22Rv1 (cell line): Measurements from ENCODE around the gene SMC4.
A peak's percentile ranks its signal among the peaks of the same experiment; 100 is the strongest.
"Not testable (repeated sequence)": the region's sequence is repeated elsewhere in the genome, so short reads cannot be mapped to it uniquely, and the experiment has no call there.

Source experiments
- H3K27ac ChIP-seq: fragments of 450-650 bp; 2 replicates; pipeline ENCODE4 v1.5.1; 2017
- ZFX ChIP-seq: fragments of 450-650 bp; IDR thresholded peaks from 2 replicates; pipeline ENCODE4 v1.6.1; 2017; ENCODE audit warnings: antibody characterized with exemption, borderline replicate concordance
- TF ChIP-seq, protein P1 (sequence below): fragments of 450-650 bp; IDR thresholded peaks from 2 replicates; pipeline ENCODE4 v1.5.1; 2017; ENCODE audit warnings: mild to moderate bottlenecking

The SMC4 gene

DNA sequence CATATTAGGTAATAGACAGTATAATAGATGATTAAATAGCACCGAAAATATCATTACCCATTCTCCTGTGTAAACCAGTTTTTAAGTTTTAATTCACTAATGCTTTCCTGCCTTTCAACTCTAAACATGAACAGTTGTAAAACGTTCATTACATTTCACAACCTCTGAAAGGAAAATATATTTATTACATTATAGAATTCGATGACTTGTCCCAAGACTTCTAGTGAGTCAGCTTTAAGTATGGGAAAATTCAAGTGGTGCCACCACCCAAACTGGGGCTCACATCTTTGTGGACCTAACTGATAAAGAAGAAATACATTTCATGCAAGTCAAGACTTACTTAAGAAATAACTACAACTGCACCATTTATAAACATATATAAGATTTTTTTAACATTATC lies 48.1 kb downstream of the SMC4 start:
- H3K27ac ChIP-seq: peak overlapping the region; percentile 99; the same call in 1 of the 2 replicates
- TF ChIP-seq, protein P1, sequence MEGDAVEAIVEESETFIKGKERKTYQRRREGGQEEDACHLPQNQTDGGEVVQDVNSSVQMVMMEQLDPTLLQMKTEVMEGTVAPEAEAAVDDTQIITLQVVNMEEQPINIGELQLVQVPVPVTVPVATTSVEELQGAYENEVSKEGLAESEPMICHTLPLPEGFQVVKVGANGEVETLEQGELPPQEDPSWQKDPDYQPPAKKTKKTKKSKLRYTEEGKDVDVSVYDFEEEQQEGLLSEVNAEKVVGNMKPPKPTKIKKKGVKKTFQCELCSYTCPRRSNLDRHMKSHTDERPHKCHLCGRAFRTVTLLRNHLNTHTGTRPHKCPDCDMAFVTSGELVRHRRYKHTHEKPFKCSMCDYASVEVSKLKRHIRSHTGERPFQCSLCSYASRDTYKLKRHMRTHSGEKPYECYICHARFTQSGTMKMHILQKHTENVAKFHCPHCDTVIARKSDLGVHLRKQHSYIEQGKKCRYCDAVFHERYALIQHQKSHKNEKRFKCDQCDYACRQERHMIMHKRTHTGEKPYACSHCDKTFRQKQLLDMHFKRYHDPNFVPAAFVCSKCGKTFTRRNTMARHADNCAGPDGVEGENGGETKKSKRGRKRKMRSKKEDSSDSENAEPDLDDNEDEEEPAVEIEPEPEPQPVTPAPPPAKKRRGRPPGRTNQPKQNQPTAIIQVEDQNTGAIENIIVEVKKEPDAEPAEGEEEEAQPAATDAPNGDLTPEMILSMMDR: no peak
- no peak for TF ChIP-seq ZFX

DNA sequence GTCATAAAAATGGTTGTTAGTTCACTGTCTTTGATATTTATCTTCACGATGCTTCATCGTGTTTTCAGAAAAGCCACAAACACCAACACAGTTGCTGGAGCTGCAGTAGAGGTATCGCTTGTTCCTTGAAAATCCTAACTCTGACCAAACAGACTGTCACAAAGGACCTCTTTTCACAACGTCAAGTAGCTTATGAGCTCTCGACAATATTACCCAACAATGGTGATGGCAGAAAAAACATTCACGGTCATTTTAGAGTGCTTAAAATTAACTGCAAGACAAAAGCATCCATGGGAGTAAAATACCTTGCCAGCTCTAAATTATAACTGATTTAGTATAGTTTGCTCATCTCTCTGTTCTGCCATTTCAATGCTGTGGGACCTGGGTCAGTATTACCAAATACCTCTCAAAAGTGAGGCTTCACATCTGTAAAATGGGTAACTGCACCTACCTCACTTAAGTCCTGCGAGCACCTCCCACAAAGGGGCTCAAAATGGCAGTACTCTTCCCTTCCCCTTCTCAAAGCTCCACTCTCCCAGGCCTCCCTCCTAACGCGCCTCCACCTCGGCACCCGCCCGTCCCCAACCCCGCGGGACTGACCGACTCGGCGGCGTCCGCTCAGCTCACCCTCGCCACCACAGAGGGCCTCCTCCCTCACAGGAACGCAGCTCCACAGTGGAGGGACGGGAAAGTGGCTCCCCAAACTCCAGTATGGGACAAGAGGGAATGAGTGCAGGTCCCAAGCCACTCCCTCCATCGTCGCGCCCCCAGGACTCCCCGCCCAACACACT lies 49.6 kb downstream of the SMC4 start:
- H3K27ac ChIP-seq: peak overlapping the region; percentile 99

DNA sequence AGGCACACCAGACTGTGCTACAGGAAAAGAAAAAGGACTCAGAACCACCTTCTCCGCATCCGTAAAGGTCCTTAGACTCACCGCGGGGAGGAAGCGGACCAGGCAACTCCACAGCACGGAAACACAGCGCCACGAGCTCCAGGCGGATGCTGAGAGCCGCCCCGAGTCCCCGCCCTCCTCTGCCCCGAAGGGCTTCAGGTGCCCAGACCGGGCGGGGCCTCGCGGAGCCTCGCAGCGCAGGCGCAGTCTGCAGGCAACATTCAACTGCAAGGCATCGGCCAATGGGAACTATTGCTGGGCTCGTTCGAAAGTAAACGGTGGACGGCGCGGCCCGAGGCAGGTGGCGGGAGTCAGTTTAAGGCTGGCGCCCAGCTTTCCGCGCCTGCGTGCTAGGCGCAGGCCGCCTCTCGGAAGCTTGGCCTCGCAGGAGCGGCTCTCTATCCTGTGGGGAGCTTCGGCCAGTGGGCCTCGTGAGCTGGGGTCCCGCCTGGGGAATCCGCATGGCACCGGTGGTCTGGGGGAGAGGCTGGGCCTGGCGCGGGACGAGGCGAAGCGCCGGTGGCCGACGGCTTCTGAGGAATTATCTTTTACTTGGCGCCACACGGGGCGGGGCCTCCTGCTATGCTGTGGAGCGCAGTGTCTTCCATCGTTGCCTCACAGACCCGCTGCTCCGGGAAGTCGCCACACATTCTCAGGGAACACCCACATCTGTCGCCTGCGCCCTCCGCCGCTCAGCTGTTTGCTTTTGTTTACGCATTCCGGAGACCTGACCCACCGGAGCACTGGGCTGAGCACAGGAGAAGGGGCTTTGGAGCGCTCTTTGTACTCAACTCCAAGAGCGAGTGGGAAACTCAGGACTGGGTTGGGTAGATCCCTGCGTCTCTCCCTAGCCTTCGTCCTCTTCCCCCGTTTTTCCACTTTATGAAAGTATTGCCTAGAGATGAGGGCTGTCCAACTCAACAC lies 50.5 kb downstream of the SMC4 start, which contains the start of gene TRIM59:
TSS of gene TRIM59 (minus strand) at position 151 of the 963 bp plus-strand sequence. CDS start 10,603 bp downstream, outside the sequence.
- peak within 1 kb of the TSS; percentile 99 for H3K27ac ChIP-seq

More for the DNA sequence above, 49.6 kb downstream of the SMC4 start:
- TF ChIP-seq, protein P1: no peak
- no peak for TF ChIP-seq ZFX

DNA sequence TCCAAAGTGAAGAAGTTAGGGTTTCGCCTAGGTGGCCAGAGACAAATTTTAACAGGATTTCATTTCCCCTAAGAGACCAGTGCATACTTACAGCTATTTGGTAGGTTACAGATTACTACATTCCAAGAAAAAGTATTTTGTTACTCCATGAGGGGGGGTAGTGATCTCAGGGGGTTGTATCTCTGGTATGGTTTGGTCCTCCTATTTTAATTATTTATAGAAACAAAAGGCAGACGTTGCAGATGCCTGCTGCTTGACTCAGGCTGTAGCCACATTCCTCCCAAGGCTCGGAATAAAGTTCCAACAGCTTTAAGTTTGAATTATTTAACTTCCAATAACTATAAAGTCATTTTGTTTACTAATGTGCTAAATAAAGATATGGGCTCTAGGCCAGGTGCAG lies 51.4 kb downstream of the SMC4 start:
- no peak for TF ChIP-seq ZFX
- TF ChIP-seq, protein P1: no peak
- peak overlapping the region; percentile 99 for H3K27ac ChIP-seq

More for the DNA sequence above, 50.5 kb downstream of the SMC4 start, which contains the start of gene TRIM59:
- TF ChIP-seq ZFX: no peak
- TF ChIP-seq, protein P1: peak; percentile 19; the same call in 1 of the 2 replicates

DNA sequence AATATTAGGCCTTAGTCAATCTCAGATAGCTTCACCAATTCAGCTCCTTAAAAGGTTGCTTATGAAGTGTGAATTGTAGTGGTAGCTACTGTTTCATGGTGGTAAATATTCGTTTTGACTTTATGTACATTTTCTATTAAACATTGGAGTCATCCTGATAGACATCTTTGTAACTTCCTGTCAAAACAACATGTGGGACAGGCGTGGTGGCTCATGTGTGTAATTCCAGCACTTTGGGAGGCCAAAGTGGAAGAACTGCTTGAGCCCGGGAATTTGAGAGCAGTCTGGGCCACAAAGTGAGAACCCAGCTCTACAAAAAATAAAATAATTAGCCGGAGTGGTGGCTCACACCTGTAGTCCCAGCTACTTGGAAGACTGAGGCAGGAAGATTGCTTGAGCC lies 52.2 kb downstream of the SMC4 start:
- TF ChIP-seq ZFX: no peak
- TF ChIP-seq, protein P1: no peak
- H3K27ac ChIP-seq: no peak overlapping the region

DNA sequence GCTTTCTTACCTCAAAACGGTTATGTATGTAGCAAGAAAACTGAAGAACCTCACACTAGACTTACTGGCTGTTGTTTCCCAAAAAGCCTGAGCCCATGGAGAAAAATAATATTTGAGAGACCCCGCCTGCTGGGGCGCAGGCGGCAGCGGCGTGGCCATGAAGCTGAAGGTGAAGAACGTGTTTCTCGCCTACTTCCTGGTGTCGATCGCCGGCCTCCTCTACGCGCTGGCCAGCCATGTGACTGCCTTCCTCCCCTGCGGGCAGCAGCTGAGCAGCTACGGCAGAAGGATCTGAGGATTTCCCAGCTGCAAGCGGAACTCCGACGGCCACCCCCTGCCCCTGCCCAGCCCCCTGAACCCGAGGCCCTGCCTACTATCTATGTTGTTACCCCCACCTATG lies 52.8 kb downstream of the SMC4 start:
- H3K27ac ChIP-seq: not testable (repeated sequence)

DNA sequence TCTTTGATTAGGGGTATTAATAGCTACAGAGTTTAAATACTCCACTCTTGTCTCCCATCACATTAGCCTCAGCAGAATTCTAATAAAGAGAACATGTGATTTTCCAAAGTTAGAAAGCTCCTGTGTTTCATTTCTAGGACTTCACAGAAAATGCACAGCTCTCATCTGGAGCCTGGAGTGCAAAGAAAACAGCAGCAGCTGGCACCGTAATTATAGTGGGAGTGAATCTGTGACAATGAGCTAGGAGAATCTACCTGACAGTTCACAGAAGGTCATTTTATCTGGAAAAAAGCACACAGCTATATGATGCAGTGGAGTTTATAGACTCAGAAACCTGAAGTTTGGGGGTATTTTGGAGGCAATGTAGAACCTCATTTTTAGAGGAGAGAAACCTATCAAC lies 55.5 kb downstream of the SMC4 start:
- TF ChIP-seq, protein P1: no peak
- TF ChIP-seq ZFX: no peak

More for the DNA sequence above, 55.5 kb downstream of the SMC4 start:
- no peak overlapping the region for H3K27ac ChIP-seq
